NCI-H2107 treated with DMSO at 0.1 percent for 48 hours (cell line): Measurements from ENCODE around the gene OPN1MW2.
"Not testable (repeated sequence)": the region's sequence is repeated elsewhere in the genome, so short reads cannot be mapped to it uniquely, and the experiment has no call there.

Source experiments
- DNase-seq: peaks from one replicate; lab custom pipeline; 2025; ENCODE audit not compliant: unreplicated experiment; lab: John Stamatoyannopoulos, UW

Gene OPN1MW2

DNA sequence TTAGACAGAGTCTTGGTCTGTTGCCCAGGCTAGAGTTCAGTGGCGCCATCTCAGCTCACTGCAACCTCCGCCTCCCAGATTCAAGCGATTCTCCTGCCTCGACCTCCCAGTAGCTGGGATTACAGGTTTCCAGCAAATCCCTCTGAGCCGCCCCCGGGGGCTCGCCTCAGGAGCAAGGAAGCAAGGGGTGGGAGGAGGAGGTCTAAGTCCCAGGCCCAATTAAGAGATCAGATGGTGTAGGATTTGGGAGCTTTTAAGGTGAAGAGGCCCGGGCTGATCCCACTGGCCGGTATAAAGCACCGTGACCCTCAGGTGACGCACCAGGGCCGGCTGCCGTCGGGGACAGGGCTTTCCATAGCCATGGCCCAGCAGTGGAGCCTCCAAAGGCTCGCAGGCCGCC lies at the start of gene OPN1MW2:
Gene OPN1MW2 (plus strand): TSS at position 301 of the 400 bp plus-strand sequence. CDS start 60 bp downstream, at position 361.
- DNase-seq: not testable (repeated sequence)

DNA sequence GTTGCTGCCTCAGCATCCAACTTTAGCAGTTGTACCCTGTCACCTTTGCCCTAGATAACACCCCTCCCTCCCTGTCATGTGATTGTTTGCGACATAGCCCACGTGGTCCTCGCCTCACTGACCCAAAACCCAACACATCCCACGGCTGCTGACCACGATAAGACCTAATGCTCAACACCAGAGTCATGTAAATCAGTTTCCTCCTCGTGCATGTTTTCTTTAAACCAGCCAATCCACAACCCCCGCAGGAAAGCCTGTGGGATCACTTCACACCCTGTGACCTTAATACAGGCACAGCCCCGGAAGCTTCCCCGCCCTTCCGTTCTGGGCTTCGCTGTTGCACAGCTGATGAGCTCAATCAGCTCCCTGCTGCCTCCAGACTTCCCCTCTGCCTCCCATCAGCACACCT lies 47.0 kb upstream of the OPN1MW2 start:
- DNase-seq: not testable (repeated sequence)

DNA sequence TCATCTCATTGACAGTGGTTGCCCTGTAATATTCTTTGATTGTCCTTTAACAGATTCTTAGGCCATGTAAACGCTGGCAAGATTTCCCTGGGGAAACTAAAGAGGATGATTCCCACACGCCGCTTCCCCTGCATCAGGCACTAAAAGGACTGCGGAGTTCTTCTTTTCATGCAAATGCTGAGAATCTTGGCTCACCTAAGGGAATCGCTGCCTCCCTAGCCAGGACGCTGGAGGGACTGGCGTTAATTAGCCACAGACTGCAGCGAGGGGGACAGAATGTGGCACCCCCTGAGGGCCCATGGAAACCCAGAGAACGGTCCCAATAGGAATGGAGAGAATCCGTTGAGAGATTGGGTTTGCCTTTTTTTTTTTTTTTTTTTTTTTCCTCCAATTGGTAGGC lies 45.2 kb upstream of the OPN1MW2 start:
- DNase-seq: not testable (repeated sequence)

DNA sequence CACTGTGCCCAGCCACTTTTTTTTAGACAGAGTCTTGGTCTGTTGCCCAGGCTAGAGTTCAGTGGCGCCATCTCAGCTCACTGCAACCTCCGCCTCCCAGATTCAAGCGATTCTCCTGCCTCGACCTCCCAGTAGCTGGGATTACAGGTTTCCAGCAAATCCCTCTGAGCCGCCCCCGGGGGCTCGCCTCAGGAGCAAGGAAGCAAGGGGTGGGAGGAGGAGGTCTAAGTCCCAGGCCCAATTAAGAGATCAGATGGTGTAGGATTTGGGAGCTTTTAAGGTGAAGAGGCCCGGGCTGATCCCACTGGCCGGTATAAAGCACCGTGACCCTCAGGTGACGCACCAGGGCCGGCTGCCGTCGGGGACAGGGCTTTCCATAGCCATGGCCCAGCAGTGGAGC lies 37.3 kb upstream of the OPN1MW2 start, which contains the start of gene OPN1MW:
Gene OPN1MW (plus strand): TSS at position 301 of the 400 bp plus-strand sequence. CDS start 82 bp downstream, at position 383.
- not testable (repeated sequence) for DNase-seq

DNA sequence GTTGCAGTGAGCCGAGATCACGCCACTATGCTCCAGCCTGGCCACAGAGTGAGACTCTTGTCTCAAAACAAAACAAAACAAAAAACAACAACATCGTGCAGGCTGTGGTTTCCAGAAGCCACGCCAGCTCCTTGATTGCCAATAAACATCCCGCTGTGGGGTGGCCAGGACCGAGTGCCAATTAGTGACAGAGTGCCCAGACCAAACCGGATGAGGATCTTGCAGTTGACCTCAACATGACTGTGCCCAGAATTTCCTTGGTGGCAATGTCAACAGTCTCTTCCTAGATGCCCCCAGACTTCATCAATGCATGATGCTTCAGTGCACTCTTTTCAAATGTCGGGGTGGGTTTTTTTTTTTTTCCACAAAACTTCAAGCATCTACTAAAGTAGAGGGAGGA lies 35.8 kb upstream of the OPN1MW2 start:
- DNase-seq: not testable (repeated sequence)

DNA sequence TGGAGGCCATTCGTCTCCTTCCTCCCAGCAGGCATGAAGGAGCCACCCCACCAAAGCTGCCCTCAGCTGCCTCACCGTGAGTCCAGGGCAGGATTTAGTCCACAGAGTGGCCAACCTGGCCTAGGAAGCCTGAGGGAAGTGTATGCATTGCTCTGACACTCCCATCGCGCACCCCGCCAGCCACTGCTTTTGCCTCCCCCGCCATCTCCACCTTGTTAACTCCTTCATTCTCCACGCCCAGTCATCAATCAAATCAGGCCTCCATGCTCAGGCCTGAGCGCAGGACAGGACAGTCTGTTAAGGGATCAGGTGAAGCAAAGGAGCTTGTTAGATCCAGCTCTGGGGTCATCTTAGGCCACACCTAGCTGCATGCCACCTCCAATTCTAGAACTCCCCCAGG lies 26.7 kb upstream of the OPN1MW2 start:
- not testable (repeated sequence) for DNase-seq

DNA sequence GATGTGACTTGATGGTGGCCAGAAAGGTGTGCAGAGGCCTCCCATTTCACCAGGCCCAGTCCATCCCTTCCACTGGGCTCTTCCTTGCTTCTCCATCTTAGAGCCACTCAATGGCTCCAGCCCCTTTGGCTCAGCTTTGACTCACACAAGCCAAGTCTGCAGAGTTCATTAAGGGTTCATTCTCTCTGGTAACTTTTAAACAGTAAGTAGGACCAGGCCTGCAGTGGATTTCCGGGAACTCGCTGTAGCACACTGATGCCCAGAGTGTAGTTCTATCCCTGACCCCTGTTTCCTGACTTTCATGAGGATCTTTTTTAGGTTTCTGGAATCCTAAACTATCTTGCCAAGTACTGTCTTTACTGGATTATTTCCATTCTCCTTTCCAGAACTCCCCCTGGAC lies 25.2 kb upstream of the OPN1MW2 start:
- DNase-seq: not testable (repeated sequence)

DNA sequence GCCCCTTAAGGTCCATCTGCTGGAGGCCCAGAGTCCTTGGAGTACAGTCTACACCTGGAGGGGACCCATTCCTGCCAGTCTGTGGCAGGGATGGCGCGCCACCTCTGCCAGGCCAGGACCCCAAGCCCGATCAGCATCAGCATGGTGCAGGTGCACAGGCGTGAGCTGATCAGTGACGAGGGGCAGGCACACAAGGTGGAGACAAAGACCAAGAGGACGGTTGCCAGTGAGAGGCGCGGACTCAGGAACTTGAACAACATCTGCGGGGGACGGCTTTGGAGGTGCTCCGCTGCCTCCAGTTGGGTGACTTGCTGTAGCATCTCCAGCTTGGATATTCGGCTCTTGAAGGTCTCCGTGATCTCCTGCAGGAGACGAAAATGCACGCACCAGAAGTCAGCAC lies 23.1 kb upstream of the OPN1MW2 start:
- not testable (repeated sequence) for DNase-seq

DNA sequence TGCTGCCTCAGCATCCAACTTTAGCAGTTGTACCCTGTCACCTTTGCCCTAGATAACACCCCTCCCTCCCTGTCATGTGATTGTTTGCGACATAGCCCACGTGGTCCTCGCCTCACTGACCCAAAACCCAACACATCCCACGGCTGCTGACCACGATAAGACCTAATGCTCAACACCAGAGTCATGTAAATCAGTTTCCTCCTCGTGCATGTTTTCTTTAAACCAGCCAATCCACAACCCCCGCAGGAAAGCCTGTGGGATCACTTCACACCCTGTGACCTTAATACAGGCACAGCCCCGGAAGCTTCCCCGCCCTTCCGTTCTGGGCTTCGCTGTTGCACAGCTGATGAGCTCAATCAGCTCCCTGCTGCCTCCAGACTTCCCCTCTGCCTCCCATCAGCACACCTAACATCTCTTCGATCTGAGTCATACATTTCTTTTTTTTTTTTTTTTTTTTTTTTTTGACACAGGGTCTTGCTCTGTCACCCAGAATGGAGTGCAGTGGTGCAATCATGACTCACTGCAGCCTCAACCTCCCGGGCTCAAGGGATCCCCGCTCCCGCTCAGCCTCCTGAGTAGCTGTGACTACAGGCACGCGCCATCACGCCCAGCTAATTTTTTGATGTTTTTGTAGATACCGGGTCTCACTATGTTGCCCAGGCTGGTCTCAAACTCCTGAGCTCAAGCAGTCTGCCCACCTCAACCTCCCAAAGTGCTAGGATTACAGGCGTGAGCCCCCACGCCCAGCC lies 9.7 kb upstream of the OPN1MW2 start:
- not testable (repeated sequence) for DNase-seq

DNA sequence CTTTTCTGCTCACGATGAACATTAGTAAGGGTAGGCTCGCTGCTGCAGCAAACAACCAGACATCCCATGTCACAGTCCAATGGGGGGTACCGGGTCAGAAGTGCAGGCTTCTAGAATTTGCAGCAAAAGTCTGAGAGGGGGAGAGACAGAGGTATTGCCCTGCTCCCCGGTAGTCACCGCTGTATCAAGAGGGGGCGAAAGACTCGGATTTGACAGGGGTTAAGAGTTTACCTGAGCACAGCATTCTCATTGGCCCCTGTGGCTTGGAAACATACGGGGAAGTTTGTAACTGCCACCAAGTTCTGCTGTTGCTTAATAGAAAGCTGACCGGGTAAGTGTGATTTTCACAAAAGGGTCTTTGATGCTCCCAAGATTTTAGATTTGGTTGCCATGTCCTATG lies 8.5 kb upstream of the OPN1MW2 start:
- not testable (repeated sequence) for DNase-seq

DNA sequence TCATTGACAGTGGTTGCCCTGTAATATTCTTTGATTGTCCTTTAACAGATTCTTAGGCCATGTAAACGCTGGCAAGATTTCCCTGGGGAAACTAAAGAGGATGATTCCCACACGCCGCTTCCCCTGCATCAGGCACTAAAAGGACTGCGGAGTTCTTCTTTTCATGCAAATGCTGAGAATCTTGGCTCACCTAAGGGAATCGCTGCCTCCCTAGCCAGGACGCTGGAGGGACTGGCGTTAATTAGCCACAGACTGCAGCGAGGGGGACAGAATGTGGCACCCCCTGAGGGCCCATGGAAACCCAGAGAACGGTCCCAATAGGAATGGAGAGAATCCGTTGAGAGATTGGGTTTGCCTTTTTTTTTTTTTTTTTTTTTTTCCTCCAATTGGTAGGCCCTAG lies 8.1 kb upstream of the OPN1MW2 start:
- DNase-seq: not testable (repeated sequence)

DNA sequence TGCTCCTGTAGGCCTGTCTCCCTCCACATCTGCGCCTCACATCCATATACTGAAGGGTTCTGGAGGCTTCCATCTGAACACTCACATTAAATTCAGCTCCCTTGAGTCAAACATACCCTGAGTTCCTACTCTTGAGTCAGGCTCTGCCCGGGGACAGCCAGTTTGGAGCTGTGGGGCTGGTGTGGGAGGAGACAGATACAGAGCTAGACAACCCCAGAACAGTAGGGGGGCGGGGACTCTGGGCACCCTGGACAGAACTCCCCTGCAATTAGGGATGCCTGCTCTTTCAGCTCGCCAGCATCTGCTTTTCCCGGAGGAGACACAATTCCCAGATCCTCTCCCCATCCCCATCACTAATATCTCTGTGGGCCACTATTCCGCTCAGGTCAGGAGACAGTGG lies 5.7 kb downstream of the OPN1MW2 start:
- DNase-seq: not testable (repeated sequence)

DNA sequence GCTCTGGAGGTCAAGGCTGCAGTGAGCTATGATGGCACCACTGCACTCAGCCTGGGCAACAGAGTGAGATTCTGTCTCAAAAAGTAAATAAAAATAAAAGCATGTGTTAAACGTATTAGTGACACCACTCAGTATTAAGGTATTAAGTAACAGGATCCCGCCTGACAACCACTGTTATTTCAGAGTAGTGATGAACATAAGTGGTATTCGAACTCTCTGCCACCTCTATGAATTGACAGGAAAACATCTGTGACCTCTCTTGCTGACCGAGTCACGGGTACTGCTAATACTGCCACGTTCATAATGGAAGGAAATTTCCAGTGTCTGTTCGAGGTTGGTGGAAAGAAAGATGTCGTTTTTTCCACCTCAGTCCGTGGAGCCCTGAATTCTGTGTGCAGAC lies 7.2 kb downstream of the OPN1MW2 start:
- DNase-seq: not testable (repeated sequence)

DNA sequence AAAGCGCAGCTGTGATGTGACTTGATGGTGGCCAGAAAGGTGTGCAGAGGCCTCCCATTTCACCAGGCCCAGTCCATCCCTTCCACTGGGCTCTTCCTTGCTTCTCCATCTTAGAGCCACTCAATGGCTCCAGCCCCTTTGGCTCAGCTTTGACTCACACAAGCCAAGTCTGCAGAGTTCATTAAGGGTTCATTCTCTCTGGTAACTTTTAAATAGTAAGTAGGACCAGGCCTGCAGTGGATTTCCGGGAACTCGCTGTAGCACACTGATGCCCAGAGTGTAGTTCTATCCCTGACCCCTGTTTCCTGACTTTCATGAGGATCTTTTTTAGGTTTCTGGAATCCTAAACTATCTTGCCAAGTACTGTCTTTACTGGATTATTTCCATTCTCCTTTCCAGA lies 11.9 kb downstream of the OPN1MW2 start:
- DNase-seq: not testable (repeated sequence)

DNA sequence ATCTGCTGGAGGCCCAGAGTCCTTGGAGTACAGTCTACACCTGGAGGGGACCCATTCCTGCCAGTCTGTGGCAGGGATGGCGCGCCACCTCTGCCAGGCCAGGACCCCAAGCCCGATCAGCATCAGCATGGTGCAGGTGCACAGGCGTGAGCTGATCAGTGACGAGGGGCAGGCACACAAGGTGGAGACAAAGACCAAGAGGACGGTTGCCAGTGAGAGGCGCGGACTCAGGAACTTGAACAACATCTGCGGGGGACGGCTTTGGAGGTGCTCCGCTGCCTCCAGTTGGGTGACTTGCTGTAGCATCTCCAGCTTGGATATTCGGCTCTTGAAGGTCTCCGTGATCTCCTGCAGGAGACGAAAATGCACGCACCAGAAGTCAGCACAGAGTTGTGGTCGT lies 14.1 kb downstream of the OPN1MW2 start:
- not testable (repeated sequence) for DNase-seq

DNA sequence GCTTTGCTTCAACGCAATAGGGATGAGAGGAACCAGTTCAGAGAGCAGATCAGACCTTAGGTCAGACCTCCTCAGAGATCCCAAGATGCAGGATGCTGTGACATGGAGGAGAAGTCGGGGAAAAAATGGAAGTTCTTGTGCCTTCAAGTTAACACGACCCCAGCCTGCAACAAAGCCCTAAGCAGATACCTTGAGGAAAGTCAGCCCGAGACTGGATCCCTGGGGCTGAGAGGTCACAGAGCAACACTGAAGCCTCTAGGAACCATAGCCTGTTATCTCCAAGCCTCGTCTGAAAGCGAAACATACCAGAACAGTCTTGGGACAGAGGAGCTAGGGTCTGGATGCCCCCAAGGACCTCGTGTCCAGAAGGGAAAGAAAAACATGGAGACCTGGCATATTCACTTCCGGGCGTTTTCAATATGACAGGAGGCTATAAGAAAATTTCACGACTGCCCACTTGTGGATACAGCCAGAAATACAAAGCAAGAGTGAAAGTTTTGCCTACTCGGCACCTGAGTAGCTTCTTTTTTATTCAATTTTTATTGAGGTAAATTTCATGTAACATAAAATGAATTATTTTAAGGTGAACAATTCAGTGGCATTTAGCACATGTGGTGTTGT lies 19.5 kb downstream of the OPN1MW2 start:
- not testable (repeated sequence) for DNase-seq

DNA sequence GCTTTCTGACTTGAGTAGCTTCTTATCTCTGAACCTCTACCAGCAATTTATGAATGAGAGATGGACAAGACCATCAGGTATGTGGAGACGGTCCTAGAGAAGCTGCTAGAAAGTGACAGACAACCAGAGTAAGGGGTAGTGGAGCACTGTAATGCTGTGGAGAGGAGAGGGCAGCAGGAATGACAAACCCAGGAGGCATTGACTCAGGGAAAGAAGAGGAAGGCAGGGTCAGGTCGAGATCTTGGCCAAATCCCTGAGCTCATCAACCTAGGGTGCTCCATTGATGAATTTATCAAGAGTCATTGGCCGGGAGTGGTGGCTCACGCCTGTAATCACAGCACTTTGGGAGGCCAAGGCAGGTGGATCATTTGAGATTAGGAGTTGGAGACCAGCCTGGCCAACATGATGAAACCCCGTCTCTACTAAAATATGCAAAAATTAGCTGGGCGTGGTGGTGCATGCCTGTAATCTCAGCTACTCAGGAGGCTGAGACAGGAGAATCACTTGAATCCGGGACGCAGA lies 20.5 kb downstream of the OPN1MW2 start:
- not testable (repeated sequence) for DNase-seq

DNA sequence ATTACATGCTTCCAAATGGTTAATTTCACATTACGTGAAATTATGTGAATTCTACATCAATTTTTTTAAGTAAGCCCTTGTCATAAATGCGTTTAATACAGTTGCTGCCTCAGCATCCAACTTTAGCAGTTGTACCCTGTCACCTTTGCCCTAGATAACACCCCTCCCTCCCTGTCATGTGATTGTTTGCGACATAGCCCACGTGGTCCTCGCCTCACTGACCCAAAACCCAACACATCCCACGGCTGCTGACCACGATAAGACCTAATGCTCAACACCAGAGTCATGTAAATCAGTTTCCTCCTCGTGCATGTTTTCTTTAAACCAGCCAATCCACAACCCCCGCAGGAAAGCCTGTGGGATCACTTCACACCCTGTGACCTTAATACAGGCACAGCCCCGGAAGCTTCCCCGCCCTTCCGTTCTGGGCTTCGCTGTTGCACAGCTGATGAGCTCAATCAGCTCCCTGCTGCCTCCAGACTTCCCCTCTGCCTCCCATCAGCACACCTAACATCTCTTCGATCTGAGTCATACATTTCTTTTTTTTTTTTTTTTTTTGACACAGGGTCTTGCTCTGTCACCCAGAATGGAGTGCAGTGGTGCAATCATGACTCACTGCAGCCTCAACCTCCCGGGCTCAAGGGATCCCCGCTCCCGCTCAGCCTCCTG lies 28.0 kb downstream of the OPN1MW2 start:
- DNase-seq: not testable (repeated sequence)

DNA sequence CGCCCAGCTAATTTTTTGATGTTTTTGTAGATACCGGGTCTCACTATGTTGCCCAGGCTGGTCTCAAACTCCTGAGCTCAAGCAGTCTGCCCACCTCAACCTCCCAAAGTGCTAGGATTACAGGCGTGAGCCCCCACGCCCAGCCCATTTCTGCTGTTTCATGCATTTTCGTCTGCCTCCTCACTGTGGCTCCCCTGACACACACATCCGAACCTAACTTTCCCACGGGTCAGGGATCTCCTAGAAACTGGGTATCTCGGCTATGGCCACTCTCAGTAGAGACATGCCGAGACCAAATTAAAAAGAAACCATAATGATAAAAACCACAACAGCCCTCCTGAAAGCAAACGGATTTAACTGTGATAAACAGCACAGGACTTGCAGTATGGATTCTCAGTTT lies 28.5 kb downstream of the OPN1MW2 start:
- not testable (repeated sequence) for DNase-seq

DNA sequence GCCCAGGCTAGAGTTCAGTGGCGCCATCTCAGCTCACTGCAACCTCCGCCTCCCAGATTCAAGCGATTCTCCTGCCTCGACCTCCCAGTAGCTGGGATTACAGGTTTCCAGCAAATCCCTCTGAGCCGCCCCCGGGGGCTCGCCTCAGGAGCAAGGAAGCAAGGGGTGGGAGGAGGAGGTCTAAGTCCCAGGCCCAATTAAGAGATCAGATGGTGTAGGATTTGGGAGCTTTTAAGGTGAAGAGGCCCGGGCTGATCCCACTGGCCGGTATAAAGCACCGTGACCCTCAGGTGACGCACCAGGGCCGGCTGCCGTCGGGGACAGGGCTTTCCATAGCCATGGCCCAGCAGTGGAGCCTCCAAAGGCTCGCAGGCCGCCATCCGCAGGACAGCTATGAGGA lies 37.7 kb downstream of the OPN1MW2 start, which contains the start of gene OPN1MW3:
Gene OPN1MW3 (plus strand): TSS at position 301 of the 400 bp plus-strand sequence. CDS start 38 bp downstream, at position 339.
- DNase-seq: not testable (repeated sequence)

DNA sequence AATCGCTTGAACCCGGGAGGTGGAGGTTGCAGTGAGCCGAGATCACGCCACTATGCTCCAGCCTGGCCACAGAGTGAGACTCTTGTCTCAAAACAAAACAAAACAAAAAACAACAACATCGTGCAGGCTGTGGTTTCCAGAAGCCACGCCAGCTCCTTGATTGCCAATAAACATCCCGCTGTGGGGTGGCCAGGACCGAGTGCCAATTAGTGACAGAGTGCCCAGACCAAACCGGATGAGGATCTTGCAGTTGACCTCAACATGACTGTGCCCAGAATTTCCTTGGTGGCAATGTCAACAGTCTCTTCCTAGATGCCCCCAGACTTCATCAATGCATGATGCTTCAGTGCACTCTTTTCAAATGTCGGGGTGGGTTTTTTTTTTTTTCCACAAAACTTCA lies 39.2 kb downstream of the OPN1MW2 start:
- DNase-seq: not testable (repeated sequence)
